Measurements from ENCODE around the gene SWSAP1.

Gene SWSAP1

DNA sequence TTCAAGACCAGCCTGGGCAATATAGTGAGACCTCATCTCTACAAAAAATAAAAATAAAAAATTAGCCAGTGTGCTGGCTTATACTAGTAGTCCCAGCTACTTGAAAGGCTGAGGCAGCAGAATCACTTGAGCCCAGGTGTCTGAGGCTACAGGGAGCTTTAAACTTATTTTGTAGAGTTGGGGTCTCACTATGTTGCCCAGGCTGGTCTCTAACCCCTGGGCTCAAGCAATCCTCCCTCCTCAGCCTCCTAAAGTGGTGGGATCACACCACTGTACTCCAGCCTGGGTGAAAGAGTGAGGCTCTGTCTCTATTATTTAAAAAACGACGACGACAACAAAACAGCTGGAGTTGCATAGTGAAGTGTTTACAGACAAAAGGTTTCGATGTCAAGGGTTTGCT, 43.0 kb upstream of the SWSAP1 start:
- TF ChIP-seq TCF12 (IDR thresholded peaks at IDR 0.05; ENCODE audit: low read depth): no peak
- TF ChIP-seq RAD21 (IDR thresholded peaks at IDR 0.05; ENCODE audit: low read depth): no peak
- no peak for TF ChIP-seq EP300 (IDR thresholded peaks at IDR 0.05; ENCODE audit: borderline replicate concordance)
- no peak for TF ChIP-seq EGR1 (IDR thresholded peaks at IDR 0.05)
- no peak for TF ChIP-seq CEBPB (IDR thresholded peaks at IDR 0.05)
- no peak for TF ChIP-seq FOXM1 (IDR thresholded peaks at IDR 0.05; ENCODE audit: borderline replicate concordance, low read depth)

DNA sequence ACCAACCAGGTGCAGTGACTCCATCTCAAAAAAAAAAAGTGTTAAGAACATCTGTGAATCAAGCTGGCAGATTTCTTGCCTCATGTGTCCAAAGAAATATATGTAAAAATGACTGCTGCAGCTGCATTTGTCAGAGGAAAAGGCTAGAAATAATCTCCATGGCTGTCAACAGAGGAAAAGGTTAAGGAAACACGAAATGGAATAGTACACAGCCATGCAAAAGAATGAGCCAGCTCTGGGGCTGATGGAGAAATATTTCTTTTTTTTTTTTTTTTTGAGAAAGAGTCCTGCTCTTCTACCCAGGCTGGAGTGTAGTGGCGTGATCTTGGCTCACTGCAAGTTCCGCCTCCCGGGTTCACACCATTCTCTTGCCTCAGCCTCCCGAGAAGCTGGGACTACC, 41.6 kb upstream of the SWSAP1 start:
- TF ChIP-seq, protein P1, sequence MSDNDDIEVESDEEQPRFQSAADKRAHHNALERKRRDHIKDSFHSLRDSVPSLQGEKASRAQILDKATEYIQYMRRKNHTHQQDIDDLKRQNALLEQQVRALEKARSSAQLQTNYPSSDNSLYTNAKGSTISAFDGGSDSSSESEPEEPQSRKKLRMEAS (IDR thresholded peaks at IDR 0.05): no peak
- no peak for TF ChIP-seq ZBTB7A (IDR thresholded peaks at IDR 0.05; ENCODE audit: low read depth)

DNA sequence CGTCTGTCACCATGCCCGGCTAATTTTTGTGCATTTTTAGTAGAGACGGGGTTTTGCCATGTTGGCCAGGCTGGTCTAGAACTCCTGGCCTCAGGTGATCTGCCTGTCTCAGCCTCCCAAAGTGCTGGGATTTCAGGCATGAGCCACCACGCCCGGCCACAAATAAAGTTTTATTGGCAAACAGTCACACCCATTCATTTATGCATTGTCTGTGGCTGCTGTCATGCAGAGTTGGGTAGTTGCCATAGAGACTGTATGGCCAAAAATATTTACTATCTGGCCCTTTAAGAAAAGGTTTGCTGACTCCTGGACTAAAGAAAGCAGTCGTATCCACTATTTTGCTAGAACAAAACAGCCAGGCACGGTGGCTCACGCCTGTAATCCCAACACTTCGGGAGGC, 40.6 kb upstream of the SWSAP1 start:
- peak; percentile 12; the same call in 1 of the 2 replicates for TF ChIP-seq EP300 (IDR thresholded peaks at IDR 0.05; ENCODE audit: borderline replicate concordance)
- TF ChIP-seq, protein P1 (IDR thresholded peaks at IDR 0.05): peak; percentile 24; the same call in 1 of the 2 replicates
- TF ChIP-seq TCF12 (IDR thresholded peaks at IDR 0.05; ENCODE audit: low read depth): 0 out of 2 replicates have a peak, but pooled peaks have one; percentile 26
- peak; percentile 43 for TF ChIP-seq TEAD4 (IDR thresholded peaks at IDR 0.05)
- 0 out of 2 replicates have a peak, but pooled peaks have one; percentile 26 for TF ChIP-seq NFIC (IDR thresholded peaks at IDR 0.05)

DNA sequence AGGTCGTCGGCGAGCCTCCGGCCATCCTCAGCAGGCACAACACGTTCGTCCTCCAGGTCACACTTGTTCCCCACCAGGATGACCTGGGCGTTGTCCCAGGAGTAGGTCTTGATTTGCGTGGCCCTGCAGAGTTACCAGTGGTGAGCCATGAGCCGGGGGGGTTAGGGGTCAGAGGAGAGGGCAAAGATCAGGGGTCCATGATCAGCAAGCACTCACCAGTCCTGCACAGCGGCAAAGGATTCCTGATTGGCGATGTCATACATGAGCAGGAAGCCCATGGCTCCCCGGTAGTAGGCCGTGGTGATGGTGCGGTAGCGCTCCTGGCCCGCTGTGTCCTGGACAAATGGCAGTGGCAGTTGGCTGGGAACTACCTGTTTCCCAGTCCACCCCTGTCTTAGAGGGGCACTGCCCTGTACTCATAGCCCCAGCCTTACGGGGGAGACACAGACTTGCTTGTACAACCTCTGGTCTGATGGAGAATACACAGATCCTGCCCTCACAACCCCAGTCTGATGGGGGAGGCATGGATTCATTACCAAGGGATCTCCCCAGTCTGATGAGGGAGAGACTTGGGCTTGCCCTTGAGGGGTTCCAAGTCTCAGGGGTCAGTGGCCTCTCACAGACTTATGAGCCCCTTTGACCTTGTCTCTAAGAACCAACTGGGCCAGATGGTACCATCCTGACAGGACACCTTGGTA, 38.9 kb upstream of the SWSAP1 start:
- TF ChIP-seq TEAD4 (IDR thresholded peaks at IDR 0.05): no peak
- TF ChIP-seq YY1 (IDR thresholded peaks at IDR 0.05; ENCODE audit: low read depth): no peak
- no peak for TF ChIP-seq EGR1 (IDR thresholded peaks at IDR 0.05)
- TF ChIP-seq, protein P1 (IDR thresholded peaks at IDR 0.05): no peak
- no peak for TF ChIP-seq CEBPB (IDR thresholded peaks at IDR 0.05)
- TF ChIP-seq TCF12 (IDR thresholded peaks at IDR 0.05; ENCODE audit: low read depth): no peak
- TF ChIP-seq FOXM1 (IDR thresholded peaks at IDR 0.05; ENCODE audit: borderline replicate concordance, low read depth): no peak
- TF ChIP-seq ZBTB7A (IDR thresholded peaks at IDR 0.05; ENCODE audit: low read depth): no peak

DNA sequence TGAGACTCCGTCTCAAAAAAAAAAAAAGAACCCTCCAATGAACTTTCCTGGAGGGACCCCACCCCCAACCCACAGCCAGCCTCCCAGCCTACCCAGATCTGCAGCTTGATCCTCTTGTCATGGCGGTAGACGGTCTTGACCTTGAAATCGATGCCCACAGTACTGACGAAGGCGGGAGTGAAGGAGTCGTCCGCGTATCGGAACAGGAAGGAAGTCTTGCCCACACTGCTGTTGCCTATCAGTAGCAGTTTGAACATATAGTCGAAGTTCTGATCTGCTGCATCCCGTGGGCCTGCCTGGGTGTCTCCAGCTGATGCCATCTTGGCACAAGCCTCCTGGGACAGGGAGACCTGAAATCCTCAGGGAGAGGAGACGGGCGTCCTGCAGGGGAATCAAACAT, 37.4 kb upstream of the SWSAP1 start:
- TF ChIP-seq, protein P2, sequence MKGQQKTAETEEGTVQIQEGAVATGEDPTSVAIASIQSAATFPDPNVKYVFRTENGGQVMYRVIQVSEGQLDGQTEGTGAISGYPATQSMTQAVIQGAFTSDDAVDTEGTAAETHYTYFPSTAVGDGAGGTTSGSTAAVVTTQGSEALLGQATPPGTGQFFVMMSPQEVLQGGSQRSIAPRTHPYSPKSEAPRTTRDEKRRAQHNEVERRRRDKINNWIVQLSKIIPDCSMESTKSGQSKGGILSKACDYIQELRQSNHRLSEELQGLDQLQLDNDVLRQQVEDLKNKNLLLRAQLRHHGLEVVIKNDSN (IDR thresholded peaks at IDR 0.05): no peak
- no peak for TF ChIP-seq FOXM1 (IDR thresholded peaks at IDR 0.05; ENCODE audit: borderline replicate concordance, low read depth)
- no peak for TF ChIP-seq CREB1 (IDR thresholded peaks at IDR 0.05; ENCODE audit: low read depth)
- no peak for TF ChIP-seq NFIC (IDR thresholded peaks at IDR 0.05)
- TF ChIP-seq TCF12 (IDR thresholded peaks at IDR 0.05; ENCODE audit: low read depth): no peak
- no peak for TF ChIP-seq TAF1 (IDR thresholded peaks at IDR 0.05; ENCODE audit: low read depth)
- TF ChIP-seq, protein P3, sequence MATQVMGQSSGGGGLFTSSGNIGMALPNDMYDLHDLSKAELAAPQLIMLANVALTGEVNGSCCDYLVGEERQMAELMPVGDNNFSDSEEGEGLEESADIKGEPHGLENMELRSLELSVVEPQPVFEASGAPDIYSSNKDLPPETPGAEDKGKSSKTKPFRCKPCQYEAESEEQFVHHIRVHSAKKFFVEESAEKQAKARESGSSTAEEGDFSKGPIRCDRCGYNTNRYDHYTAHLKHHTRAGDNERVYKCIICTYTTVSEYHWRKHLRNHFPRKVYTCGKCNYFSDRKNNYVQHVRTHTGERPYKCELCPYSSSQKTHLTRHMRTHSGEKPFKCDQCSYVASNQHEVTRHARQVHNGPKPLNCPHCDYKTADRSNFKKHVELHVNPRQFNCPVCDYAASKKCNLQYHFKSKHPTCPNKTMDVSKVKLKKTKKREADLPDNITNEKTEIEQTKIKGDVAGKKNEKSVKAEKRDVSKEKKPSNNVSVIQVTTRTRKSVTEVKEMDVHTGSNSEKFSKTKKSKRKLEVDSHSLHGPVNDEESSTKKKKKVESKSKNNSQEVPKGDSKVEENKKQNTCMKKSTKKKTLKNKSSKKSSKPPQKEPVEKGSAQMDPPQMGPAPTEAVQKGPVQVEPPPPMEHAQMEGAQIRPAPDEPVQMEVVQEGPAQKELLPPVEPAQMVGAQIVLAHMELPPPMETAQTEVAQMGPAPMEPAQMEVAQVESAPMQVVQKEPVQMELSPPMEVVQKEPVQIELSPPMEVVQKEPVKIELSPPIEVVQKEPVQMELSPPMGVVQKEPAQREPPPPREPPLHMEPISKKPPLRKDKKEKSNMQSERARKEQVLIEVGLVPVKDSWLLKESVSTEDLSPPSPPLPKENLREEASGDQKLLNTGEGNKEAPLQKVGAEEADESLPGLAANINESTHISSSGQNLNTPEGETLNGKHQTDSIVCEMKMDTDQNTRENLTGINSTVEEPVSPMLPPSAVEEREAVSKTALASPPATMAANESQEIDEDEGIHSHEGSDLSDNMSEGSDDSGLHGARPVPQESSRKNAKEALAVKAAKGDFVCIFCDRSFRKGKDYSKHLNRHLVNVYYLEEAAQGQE (IDR thresholded peaks at IDR 0.05; ENCODE audit: low read depth): no peak
- no peak for TF ChIP-seq YY1 (IDR thresholded peaks at IDR 0.05; ENCODE audit: low read depth)

DNA sequence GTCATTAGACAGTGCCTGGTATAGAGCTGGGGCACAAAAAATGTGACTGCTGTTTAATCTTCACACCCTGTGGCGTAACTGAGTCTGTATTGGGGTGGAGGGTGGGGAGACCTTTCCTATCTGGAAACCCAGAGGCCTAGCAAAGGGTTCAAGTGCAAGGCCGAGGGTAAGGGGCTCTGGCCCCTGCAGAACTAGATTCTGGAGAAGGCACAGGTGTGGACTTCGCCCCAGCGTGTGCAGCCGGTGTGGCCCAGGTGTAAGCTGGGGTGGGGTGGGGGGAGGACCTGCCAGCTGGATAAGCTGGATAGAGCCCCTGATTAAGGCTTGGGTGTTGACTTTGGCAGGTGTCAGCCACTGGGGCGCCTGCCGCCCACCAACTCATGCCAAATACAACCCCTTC, 36.3 kb upstream of the SWSAP1 start:
- TF ChIP-seq EP300 (IDR thresholded peaks at IDR 0.05; ENCODE audit: borderline replicate concordance): no peak
- TF ChIP-seq CEBPB (IDR thresholded peaks at IDR 0.05): no peak
- TF ChIP-seq TEAD4 (IDR thresholded peaks at IDR 0.05): no peak
- TF ChIP-seq RAD21 (IDR thresholded peaks at IDR 0.05; ENCODE audit: low read depth): no peak
- TF ChIP-seq, protein P2 (IDR thresholded peaks at IDR 0.05): no peak

DNA sequence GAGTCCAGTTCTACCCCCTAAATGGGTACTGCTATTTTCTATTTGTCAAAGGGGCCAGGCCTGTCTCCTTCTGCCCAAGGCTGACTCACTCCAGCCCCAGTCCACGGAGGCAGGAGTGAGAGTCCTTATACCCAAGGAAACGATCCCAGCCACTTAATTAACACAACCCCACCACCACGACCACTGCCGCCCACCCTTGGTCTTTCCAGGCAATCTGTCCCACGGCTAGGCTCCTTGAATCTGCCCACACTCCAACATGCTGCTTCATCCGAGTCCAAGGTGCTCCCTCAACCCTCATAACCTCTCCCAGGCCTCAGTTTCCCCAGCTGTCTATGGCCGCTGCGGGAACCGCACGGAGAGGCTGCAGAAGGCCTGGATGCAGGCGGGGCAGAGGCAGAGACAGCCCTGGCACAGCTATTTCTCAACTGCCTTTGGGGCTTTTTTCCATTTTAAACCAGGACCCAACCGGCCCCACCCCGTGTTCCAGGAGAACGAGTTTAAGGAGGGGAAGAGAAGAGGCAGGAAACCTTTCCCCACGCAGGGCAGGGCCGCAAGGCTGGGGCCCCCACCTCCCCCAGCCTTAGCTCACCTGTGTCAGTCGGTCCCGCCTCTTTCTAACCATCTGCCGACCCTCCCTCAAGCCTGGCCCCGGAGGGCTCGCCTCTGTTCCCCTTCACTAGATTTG, 35.8 kb upstream of the SWSAP1 start:
- TF ChIP-seq TCF12 (IDR thresholded peaks at IDR 0.05; ENCODE audit: low read depth) (no peak), EP300 (IDR thresholded peaks at IDR 0.05; ENCODE audit: borderline replicate concordance) (no peak), YY1 (IDR thresholded peaks at IDR 0.05; ENCODE audit: low read depth) (no peak), FOXM1 (IDR thresholded peaks at IDR 0.05; ENCODE audit: borderline replicate concordance, low read depth) (no peak), TAF1 (IDR thresholded peaks at IDR 0.05; ENCODE audit: low read depth) (no peak), ZBTB7A (IDR thresholded peaks at IDR 0.05; ENCODE audit: low read depth) (no peak), RAD21 (IDR thresholded peaks at IDR 0.05; ENCODE audit: low read depth) (no peak), TEAD4 (IDR thresholded peaks at IDR 0.05) (no peak), CEBPB (IDR thresholded peaks at IDR 0.05) (no peak), CREB1 (IDR thresholded peaks at IDR 0.05; ENCODE audit: low read depth) (no peak), NFIC (IDR thresholded peaks at IDR 0.05) (no peak), EGR1 (IDR thresholded peaks at IDR 0.05) (no peak)
- TF ChIP-seq, protein P1 (IDR thresholded peaks at IDR 0.05): no peak
- TF ChIP-seq, protein P2 (IDR thresholded peaks at IDR 0.05): no peak
- TF ChIP-seq, protein P3 (IDR thresholded peaks at IDR 0.05; ENCODE audit: low read depth): no peak
